Common myeloid progenitor, CD34-positive (primary cell): ENCODE data around the gene INPP4B.

ENCODE experiments used
- CTCF ChIA-PET: fragments of 350-600 bp; sonication (Branson Sonifier 250); formaldehyde crosslinking; loops from one replicate; lab custom pipeline; 2021; ENCODE audit warnings: antibody characterized with exemption; lab: Charles Lee
- POLR2A ChIA-PET: fragments of 350-600 bp; sonication (Branson Sonifier 250); formaldehyde crosslinking; loops from one replicate; lab custom pipeline; 2021; ENCODE audit warnings: antibody characterized with exemption; lab: Charles Lee
- DNase-seq, 3 donors: peaks; one replicate each; pipeline versions ENCODE4 v3.0.0 to v3.0.0-alpha.2; 2013
- H3K27ac ChIP-seq, 2 experiments: 1 replicate in 1 of 2; 2 replicates in 1 of 2; pipeline ENCODE4 v1.7.0; 2013; ENCODE audit warnings: inconsistent platforms in 2 of 2, low read length in 2 of 2, mild to moderate bottlenecking in 2 of 2, low read depth in 1 of 2, moderate library complexity in 1 of 2; ENCODE audit not compliant: severe bottlenecking in 2 of 2, insufficient read depth in 1 of 2, poor library complexity in 1 of 2
- H3K27me3 ChIP-seq, 5 experiments: replicated peaks in 2 of 5; 1 replicate in 3 of 5; 2 replicates in 2 of 5; pipeline versions ENCODE4 v1.6.1 to v1.7.0; 2013; ENCODE audit warnings: low read length in 4 of 5, mild to moderate bottlenecking in 2 of 5, moderate library complexity in 2 of 5, inconsistent platforms in 1 of 5; ENCODE audit not compliant: insufficient read depth in 5 of 5, control insufficient read depth in 4 of 5
- H3K36me3 ChIP-seq, 4 experiments: 1 replicate in 2 of 4; 2 replicates in 2 of 4; pipeline versions ENCODE4 v1.6.1 to v1.7.0; 2013; ENCODE audit warnings: low read length in 3 of 4, control low read depth in 1 of 4, mild to moderate bottlenecking in 1 of 4; ENCODE audit not compliant: control insufficient read depth in 4 of 4, insufficient read depth in 4 of 4
- H3K4me1 ChIP-seq, 4 experiments: 1 replicate in 3 of 4; 2 replicates in 1 of 4; pipeline versions ENCODE4 v1.6.1 to v1.7.1; 2013; ENCODE audit warnings: low read length in 3 of 4, mild to moderate bottlenecking in 3 of 4, control low read depth in 1 of 4, inconsistent platforms in 1 of 4, moderate library complexity in 1 of 4; ENCODE audit not compliant: control insufficient read depth in 4 of 4, insufficient read depth in 4 of 4; ENCODE audit errors: control extremely low read depth in 1 of 4
- H3K4me3 ChIP-seq, 7 experiments: 1 replicate in 4 of 7; 2 replicates in 3 of 7; pipeline versions ENCODE4 v1.5.1 to v1.7.0; 2013; ENCODE audit warnings: mild to moderate bottlenecking in 7 of 7, low read length in 6 of 7, moderate library complexity in 6 of 7, inconsistent platforms in 2 of 7, low read depth in 2 of 7, control low read depth in 1 of 7; ENCODE audit not compliant: insufficient read depth in 4 of 7, control insufficient read depth in 1 of 7; ENCODE audit errors: extremely low read depth in 1 of 7
- H3K9me3 ChIP-seq, 5 experiments: 1 replicate in 4 of 5; 2 replicates in 1 of 5; pipeline versions ENCODE4 v1.6.1 to v1.7.1; 2013; ENCODE audit warnings: low read length in 4 of 5, mild to moderate bottlenecking in 2 of 5, inconsistent platforms in 1 of 5, low read depth in 1 of 5, moderate library complexity in 1 of 5; ENCODE audit not compliant: control insufficient read depth in 4 of 5, insufficient read depth in 2 of 5; ENCODE audit errors: control extremely low read depth in 1 of 5
- WGBS: methylation state at CpG from one replicate; pipeline ENCODE4 v1.1.5; 2013; ENCODE audit not compliant: insufficient coverage; 5-methylcytosine and 5-hydroxymethylcytosine counted together

Gene INPP4B

GRCh38 chr4:142030010-142030409 lies 816.1 kb downstream of the INPP4B start:
- H3K9me3 ChIP-seq, result no peaks in the 10 kb centered on the region
- peak in 1 of 3 donors; percentile 4 for DNase-seq
- CTCF ChIA-PET, result no interaction called here
- H3K4me1 ChIP-seq, result no peaks in the 10 kb centered on the region
- POLR2A ChIA-PET, result no interaction called here
- H3K4me3 ChIP-seq, result no peak overlapping the region
- H3K27ac ChIP-seq, result no peak overlapping the region
- H3K27me3 ChIP-seq, result no peaks in the 10 kb centered on the region
- peaks cover 0 to 6% (median 0%) of the 10 kb centered on the region in 4 experiments for H3K36me3 ChIP-seq
- no CpG with 5 or more reads among the region's 4 CpGs for WGBS

DNA sequence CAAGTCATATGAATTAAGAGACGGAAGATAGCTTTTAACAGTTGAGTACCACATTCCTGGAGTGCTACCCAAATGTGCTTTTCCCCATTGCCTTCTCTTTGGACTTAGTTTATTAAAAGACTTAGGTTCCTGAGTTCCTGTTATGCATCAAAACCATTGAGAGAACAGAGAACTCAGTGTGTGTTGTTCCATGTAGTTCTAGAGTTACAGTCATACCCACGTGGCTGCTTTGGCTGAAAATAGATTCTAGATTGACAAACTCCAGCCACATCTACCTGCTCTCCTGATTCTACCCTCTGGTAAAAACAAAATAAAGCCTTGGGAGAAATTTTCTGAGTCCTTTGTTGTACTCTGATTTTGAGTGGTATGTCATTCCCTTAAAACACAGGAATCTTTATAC lies 824.3 kb downstream of the INPP4B start:
- 71% methylated on average over 1 of the region's 2 CpGs for WGBS
- Histone ChIP-seq H3K27ac (no peak overlapping the region), H3K9me3 (no peaks in the 10 kb centered on the region), H3K4me3 (no peak overlapping the region), H3K27me3 (no peaks in the 10 kb centered on the region), H3K36me3 (no peaks in the 10 kb centered on the region), H3K4me1 (no peaks in the 10 kb centered on the region)
- DNase-seq, result no peak
- ChIA-PET POLR2A (no interaction called here), CTCF (no interaction called here)

DNA sequence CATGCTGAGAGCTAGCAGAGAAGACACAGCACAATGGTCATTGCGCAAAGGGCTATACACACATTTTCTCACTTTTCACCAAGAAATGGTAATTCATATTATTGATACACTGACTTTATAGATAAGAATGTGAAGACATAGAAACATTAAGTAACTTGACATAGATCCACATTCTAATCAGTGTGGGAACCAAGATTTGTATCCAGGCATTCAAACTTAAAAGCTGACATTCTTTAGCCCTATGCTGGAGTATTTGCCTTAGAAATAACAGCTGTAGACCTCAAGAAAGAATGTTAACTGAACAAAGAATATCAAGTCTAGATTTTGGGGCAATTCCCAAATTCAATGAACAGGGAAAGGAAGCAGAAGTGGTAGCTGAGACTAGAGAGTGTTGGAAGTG lies 824.9 kb downstream of the INPP4B start:
- Histone ChIP-seq H3K27me3 (no peaks in the 10 kb centered on the region), H3K4me3 (no peak overlapping the region), H3K4me1 (no peaks in the 10 kb centered on the region), H3K9me3 (no peaks in the 10 kb centered on the region), H3K27ac (no peak overlapping the region), H3K36me3 (no peaks in the 10 kb centered on the region)
- WGBS, result no CpG with 5 or more reads among the region's 1 CpG
- DNase-seq, result no peak
- ChIA-PET POLR2A (no interaction called here), CTCF (no interaction called here)

GRCh38 chr4:142016031-142016430 lies 830.1 kb downstream of the INPP4B start:
- no peak overlapping the region for H3K27ac ChIP-seq
- DNase-seq, result no peak
- CTCF ChIA-PET, result no interaction called here

DNA sequence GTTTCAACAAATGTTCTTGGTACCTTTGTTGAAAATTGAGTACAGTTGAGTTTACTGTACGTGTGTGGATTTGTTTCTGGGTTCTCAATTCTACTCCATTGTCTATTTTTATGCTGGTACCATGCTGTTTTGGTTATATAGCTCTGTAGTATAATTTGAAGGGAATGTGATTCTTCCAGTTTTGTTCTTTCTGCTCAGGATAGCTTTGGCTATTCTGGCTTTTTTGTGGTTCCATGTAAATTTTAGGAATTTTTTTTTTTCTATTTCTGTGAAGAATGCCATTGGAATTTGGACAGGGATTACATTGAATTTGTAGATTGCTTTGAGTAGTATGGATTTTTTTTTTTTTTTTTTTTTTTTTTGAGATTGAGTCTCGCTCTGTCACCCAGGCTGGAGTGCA lies 836.4 kb downstream of the INPP4B start:
- 100% methylated on average over 1 of the region's 2 CpGs for WGBS
- no peak for DNase-seq
- H3K9me3 ChIP-seq, result peaks cover 0 to 15% (median 0%) of the 10 kb centered on the region in 5 experiments
- ChIA-PET POLR2A (no interaction called here), CTCF (no interaction called here)
- H3K36me3 ChIP-seq, result no peaks in the 10 kb centered on the region
- H3K27ac ChIP-seq, result no peak overlapping the region
- no peak overlapping the region for H3K4me3 ChIP-seq
- H3K4me1 ChIP-seq, result no peaks in the 10 kb centered on the region
- H3K27me3 ChIP-seq, result no peaks in the 10 kb centered on the region

More at GRCh38 chr4:142016031-142016430, 830.1 kb downstream of the INPP4B start:
- Histone ChIP-seq H3K9me3 (no peaks in the 10 kb centered on the region), H3K27me3 (no peaks in the 10 kb centered on the region), H3K36me3 (no peaks in the 10 kb centered on the region), H3K4me1 (no peaks in the 10 kb centered on the region), H3K4me3 (no peak overlapping the region)
- POLR2A ChIA-PET, result interaction anchor here (0.6 kb wide), 1 partner anchor 573 kb away, joined by 4 read pairs; no protein-coding TSS in a partner anchor

GRCh38 chr4:142005519-142005918 lies 840.6 kb downstream of the INPP4B start:
- Histone ChIP-seq H3K36me3 (no peaks in the 10 kb centered on the region), H3K4me1 (no peaks in the 10 kb centered on the region), H3K27me3 (no peaks in the 10 kb centered on the region), H3K4me3 (no peak overlapping the region), H3K9me3 (peaks cover 0 to 15% (median 0%) of the 10 kb centered on the region in 5 experiments), H3K27ac (no peak overlapping the region)
- ChIA-PET POLR2A (no interaction called here), CTCF (no interaction called here)
- no peak for DNase-seq
- WGBS, result no CpG with 5 or more reads among the region's 1 CpG

DNA sequence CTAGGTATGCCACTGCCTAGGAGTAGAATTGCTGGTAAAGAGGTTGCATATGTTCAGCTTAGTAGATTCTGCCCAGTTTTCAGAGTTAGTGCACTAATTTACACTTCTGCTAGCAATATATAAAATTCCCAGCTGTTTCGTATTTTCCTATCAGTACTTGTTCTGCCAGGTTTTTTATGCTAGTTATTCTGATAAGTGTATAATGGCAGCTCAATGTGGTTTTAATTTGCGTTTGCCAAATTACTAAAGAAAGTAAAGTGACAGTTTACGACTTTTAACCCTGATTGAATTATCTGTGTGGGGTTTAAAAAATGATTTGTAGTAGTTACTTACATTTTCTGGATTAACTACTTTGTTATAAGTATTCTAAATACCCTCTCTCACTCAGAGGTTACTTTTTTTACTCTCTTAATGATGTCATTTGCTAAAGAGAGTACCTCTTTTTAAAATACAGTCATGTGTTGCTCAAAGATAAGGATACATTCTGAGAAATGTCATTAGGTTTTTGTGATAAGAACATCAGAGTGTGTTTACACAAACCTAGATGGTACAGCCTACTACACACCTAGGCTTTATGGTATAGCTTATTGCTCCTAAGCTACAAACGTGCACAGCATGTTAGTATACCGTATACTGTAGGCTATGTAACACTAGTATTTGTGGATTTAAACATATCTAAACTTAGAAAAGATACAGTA lies 846.5 kb downstream of the INPP4B start:
- ChIA-PET POLR2A (no interaction called here), CTCF (no interaction called here)
- H3K27me3 ChIP-seq, result no peaks in the 10 kb centered on the region

More for the DNA sequence above, 846.5 kb downstream of the INPP4B start:
- peak in 2 of 3 donors; percentile 0 to 2 for DNase-seq
- Histone ChIP-seq H3K36me3 (no peaks in the 10 kb centered on the region), H3K9me3 (peaks cover 0 to 7% (median 1%) of the 10 kb centered on the region in 5 experiments), H3K4me1 (no peaks in the 10 kb centered on the region), H3K4me3 (no peak overlapping the region), H3K27ac (no peak overlapping the region)
- WGBS, result no CpG with 5 or more reads among the region's 5 CpGs
